Fibroblast of the conjunctiva (primary cell): Measurements from ENCODE around the gene MYOF.
"Not testable (repeated sequence)": the region's sequence is repeated elsewhere in the genome, so short reads cannot be mapped to it uniquely, and the experiment has no call there.

Source experiments
- DNase-seq: peaks from one replicate; pipeline ENCODE4 v3.0.0-alpha.2; 2010; ENCODE audit warnings: low read depth

MYOF gene

GRCh38 chr10:93481637-93482144 lies 443 bp downstream of the MYOF start:
- no peak for DNase-seq

GRCh38 chr10:93478873-93479272 lies 3.3 kb downstream of the MYOF start:
- no peak for DNase-seq

GRCh38 chr10:93476756-93477155 lies 5.4 kb downstream of the MYOF start:
- DNase-seq, result no peak

GRCh38 chr10:93475871-93476270 lies 6.3 kb downstream of the MYOF start:
- no peak for DNase-seq

GRCh38 chr10:93475227-93475626 lies 6.9 kb downstream of the MYOF start:
- no peak for DNase-seq

- no peak for DNase-seq
These were observed 8.2 kb downstream of the MYOF start for GRCh38 chr10:93473804-93474472.

- DNase-seq, result no peak
These were observed 9.0 kb downstream of the MYOF start for GRCh38 chr10:93473161-93473560.

GRCh38 chr10:93471110-93471651 lies 11.0 kb downstream of the MYOF start:
- DNase-seq, result peak; percentile 92

GRCh38 chr10:93469454-93469853 lies 12.7 kb downstream of the MYOF start:
- no peak for DNase-seq

GRCh38 chr10:93468461-93469213 lies 13.5 kb downstream of the MYOF start:
- peak; percentile 88 for DNase-seq

GRCh38 chr10:93467635-93468034 lies 14.5 kb downstream of the MYOF start:
- not testable (repeated sequence) for DNase-seq

- peak; percentile 93 for DNase-seq
These were observed 16.1 kb downstream of the MYOF start for GRCh38 chr10:93465806-93466675.

- DNase-seq, result no peak
These were observed 17.3 kb downstream of the MYOF start for GRCh38 chr10:93464776-93465388.

GRCh38 chr10:93463723-93464476 lies 18.2 kb downstream of the MYOF start:
- peak; percentile 80 for DNase-seq

- no peak for DNase-seq
These were observed 19.3 kb downstream of the MYOF start for GRCh38 chr10:93462881-93463280.

GRCh38 chr10:93462371-93462770 lies 19.8 kb downstream of the MYOF start:
- no peak for DNase-seq

- no peak for DNase-seq
These were observed 20.3 kb downstream of the MYOF start for GRCh38 chr10:93461807-93462178.

GRCh38 chr10:93461109-93461806 lies 20.9 kb downstream of the MYOF start:
- DNase-seq, result no peak

- DNase-seq, result no peak
These were observed 22.7 kb downstream of the MYOF start for GRCh38 chr10:93459466-93459865.

GRCh38 chr10:93458821-93459257 lies 23.3 kb downstream of the MYOF start:
- peak; percentile 99 for DNase-seq
